ENCODE results near the gene KIFC1.

The KIFC1 gene

GRCh38 chr6:33428224-33428965, 36.8 kb downstream of the KIFC1 start:
- TF ChIP-seq MAX (IDR thresholded peaks at IDR 0.05; ENCODE audit: low read depth, low read length) (peak; percentile 95), POLR2A (IDR thresholded peaks at IDR 0.05; ENCODE audit: extremely low read depth, insufficient read length) (no peak), MYC (IDR thresholded peaks at IDR 0.05; ENCODE audit: low read depth, low read length) (peak; percentile 97)
- TF ChIP-seq, protein P1, sequence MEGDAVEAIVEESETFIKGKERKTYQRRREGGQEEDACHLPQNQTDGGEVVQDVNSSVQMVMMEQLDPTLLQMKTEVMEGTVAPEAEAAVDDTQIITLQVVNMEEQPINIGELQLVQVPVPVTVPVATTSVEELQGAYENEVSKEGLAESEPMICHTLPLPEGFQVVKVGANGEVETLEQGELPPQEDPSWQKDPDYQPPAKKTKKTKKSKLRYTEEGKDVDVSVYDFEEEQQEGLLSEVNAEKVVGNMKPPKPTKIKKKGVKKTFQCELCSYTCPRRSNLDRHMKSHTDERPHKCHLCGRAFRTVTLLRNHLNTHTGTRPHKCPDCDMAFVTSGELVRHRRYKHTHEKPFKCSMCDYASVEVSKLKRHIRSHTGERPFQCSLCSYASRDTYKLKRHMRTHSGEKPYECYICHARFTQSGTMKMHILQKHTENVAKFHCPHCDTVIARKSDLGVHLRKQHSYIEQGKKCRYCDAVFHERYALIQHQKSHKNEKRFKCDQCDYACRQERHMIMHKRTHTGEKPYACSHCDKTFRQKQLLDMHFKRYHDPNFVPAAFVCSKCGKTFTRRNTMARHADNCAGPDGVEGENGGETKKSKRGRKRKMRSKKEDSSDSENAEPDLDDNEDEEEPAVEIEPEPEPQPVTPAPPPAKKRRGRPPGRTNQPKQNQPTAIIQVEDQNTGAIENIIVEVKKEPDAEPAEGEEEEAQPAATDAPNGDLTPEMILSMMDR (IDR thresholded peaks at IDR 0.05; ENCODE audit: low read depth, low read length), result peak; percentile 47
- H3K4me3 ChIP-seq (ENCODE audit: low read depth, low read length), result peak overlapping the region; percentile 51
- peak; percentile 73 for DNase-seq (ENCODE audit: low read depth)

- TF ChIP-seq, protein P1 (IDR thresholded peaks at IDR 0.05; ENCODE audit: low read depth, low read length), result no peak
- TF ChIP-seq MAX (IDR thresholded peaks at IDR 0.05; ENCODE audit: low read depth, low read length) (no peak), MYC (IDR thresholded peaks at IDR 0.05; ENCODE audit: low read depth, low read length) (no peak), POLR2A (IDR thresholded peaks at IDR 0.05; ENCODE audit: extremely low read depth, insufficient read length) (no peak)
- H3K4me3 ChIP-seq (ENCODE audit: low read depth, low read length), result no peak overlapping the region
Measured at GRCh38 chr6:33428966-33429749, 37.5 kb downstream of the KIFC1 start.

GRCh38 chr6:33429750-33430052, 38.1 kb downstream of the KIFC1 start:
- TF ChIP-seq, protein P1 (IDR thresholded peaks at IDR 0.05; ENCODE audit: low read depth, low read length), result no peak
- no peak for TF ChIP-seq MAX (IDR thresholded peaks at IDR 0.05; ENCODE audit: low read depth, low read length)
- TF ChIP-seq MYC (IDR thresholded peaks at IDR 0.05; ENCODE audit: low read depth, low read length), result no peak
- TF ChIP-seq POLR2A (IDR thresholded peaks at IDR 0.05; ENCODE audit: extremely low read depth, insufficient read length), result no peak
- DNase-seq (ENCODE audit: low read depth), result no peak
- H3K4me3 ChIP-seq (ENCODE audit: low read depth, low read length), result no peak overlapping the region

More at GRCh38 chr6:33428966-33429749, 37.5 kb downstream of the KIFC1 start:
- DNase-seq (ENCODE audit: low read depth), result no peak

DNA sequence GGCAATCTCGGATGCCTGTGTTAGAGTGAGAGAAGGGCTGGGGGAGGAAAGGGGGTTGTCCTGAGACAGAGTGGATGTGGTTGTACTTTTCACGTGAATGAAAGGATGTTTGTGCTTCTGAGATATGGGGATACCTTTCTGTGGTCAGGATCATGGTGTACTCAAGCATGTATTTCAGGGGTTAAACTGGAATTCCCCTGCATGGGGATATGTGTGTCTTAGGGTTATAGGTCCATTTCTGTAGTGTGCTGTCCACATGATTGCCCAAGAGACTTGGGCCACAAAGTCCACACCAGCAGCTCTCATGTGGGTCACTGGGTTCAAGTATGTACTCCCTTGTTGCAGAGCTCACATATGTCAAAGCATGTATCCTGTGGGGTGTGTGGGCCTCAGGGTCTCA, 38.7 kb downstream of the KIFC1 start:
- no peak for TF ChIP-seq MAX (IDR thresholded peaks at IDR 0.05; ENCODE audit: low read depth, low read length)
- no peak for TF ChIP-seq POLR2A (IDR thresholded peaks at IDR 0.05; ENCODE audit: extremely low read depth, insufficient read length)
- TF ChIP-seq, protein P1 (IDR thresholded peaks at IDR 0.05; ENCODE audit: low read depth, low read length), result no peak
- TF ChIP-seq MYC (IDR thresholded peaks at IDR 0.05; ENCODE audit: low read depth, low read length), result no peak
- no peak for DNase-seq (ENCODE audit: low read depth)
- H3K4me3 ChIP-seq (ENCODE audit: low read depth, low read length), result no peak overlapping the region

DNA sequence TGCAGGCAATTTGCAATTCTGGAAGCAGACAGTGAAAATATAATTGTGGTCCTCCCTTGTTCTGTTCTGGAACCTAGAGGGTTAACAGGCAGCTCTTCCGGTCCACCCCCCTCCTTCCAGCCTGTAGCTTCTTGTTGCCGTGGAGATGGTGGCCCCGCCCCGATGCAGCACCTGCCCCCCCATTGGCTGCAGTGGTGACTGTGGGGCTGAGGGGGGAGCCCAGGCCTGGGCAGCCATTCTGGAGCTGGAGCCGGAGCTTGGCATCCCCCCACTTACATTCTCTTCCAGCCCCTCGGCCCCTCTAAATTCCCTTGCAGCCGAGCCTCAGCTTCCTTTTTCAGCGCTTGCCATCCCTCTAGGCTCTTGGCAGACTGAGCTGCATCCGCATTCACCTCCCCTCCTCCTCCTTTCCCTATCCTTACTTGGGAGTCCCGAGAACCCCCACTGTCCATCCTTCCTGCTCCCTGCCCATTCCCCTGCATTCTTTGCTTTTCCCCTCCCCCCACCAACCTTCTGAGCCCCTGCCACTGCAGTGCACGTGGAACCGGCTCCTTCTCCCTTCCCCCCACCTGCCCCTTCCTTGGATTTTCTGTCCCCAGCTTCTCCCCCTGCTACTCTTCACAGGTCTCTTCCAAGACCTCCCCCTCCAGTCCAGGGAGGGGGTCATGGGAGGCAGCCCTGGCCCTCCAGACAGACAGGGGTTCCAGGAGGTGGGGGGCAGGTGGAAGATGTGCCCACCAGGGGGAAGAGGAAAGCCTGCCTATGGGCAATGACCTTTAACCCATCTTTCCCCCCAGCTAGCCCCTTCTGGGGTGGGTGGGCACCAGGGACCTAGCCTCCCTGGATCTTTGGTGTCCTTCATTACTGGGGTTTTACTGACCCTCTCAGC, 39.6 kb downstream of the KIFC1 start:
- no peak overlapping the region for H3K4me3 ChIP-seq (ENCODE audit: low read depth, low read length)
- no peak for TF ChIP-seq POLR2A (IDR thresholded peaks at IDR 0.05; ENCODE audit: extremely low read depth, insufficient read length)
- no peak for TF ChIP-seq MYC (IDR thresholded peaks at IDR 0.05; ENCODE audit: low read depth, low read length)
- 0 out of 2 replicates have a peak, but pooled peaks have one; percentile 6 for TF ChIP-seq MAX (IDR thresholded peaks at IDR 0.05; ENCODE audit: low read depth, low read length)
- TF ChIP-seq, protein P1 (IDR thresholded peaks at IDR 0.05; ENCODE audit: low read depth, low read length), result no peak
- peak; percentile 70 for DNase-seq (ENCODE audit: low read depth)
